22Rv1 (cell line): ENCODE measurements around the gene OR10AD1.

Source experiments
- CTCF ChIP-seq: fragments of 450-650 bp; IDR thresholded peaks from 2 replicates; pipeline ENCODE4 v1.5.1; 2017; ENCODE audit warnings: mild to moderate bottlenecking
- ZFX ChIP-seq: fragments of 450-650 bp; IDR thresholded peaks from 2 replicates; pipeline ENCODE4 v1.6.1; 2017; ENCODE audit warnings: antibody characterized with exemption, borderline replicate concordance

DNA sequence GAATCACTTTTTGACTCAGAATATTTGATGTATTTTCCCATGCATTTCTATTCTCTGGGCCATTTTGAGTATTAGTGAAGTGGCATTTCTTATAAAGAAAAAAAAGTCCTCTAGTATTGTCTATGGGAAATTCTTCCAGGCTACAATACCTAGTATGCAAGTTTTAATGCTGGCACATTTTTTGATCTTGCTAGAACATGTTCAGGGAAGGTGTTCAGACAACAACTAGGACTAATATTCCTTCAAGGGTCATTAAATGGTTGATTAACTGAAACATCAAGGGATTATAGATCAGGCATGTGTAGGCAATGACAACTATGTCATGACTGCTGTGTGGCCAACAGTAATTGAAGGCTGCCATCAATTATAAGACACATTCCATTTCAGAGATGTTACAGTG lies 12.0 kb downstream of the OR10AD1 start:
- TF ChIP-seq CTCF (no peak), ZFX (no peak)
